ENCODE data around the gene C10orf71. TPM values are rescaled to one million over a fixed set of nuclear protein-coding genes. Genes with fewer than 3 reads are reported as not detected.

The C10orf71 gene
- total RNA-seq, 4 donors from 2014 or later, result not detected

DNA sequence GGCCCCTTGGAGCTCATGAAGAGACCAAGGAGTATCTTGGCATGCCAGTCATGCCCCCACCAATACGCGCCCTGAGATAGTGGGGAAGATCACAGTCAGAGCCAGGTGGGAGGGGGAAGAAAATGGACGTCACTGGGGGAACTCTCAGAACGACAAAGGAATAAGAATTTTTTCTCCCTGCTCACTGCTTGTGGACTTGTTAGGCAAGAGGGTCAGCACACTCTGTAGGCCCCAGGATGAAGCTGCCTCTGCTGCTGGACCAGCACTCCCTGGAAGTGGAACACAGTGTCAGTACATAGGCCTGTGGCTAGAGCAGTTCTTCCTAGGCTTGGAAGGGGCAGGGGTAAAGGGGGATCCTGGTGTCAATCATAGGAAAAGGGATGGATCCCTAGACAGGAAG lies 50.4 kb downstream of the C10orf71 start:
- TF ChIP-seq, protein P1, sequence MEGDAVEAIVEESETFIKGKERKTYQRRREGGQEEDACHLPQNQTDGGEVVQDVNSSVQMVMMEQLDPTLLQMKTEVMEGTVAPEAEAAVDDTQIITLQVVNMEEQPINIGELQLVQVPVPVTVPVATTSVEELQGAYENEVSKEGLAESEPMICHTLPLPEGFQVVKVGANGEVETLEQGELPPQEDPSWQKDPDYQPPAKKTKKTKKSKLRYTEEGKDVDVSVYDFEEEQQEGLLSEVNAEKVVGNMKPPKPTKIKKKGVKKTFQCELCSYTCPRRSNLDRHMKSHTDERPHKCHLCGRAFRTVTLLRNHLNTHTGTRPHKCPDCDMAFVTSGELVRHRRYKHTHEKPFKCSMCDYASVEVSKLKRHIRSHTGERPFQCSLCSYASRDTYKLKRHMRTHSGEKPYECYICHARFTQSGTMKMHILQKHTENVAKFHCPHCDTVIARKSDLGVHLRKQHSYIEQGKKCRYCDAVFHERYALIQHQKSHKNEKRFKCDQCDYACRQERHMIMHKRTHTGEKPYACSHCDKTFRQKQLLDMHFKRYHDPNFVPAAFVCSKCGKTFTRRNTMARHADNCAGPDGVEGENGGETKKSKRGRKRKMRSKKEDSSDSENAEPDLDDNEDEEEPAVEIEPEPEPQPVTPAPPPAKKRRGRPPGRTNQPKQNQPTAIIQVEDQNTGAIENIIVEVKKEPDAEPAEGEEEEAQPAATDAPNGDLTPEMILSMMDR (IDR thresholded peaks at IDR 0.05; ENCODE audit: low read depth), result no peak

DNA sequence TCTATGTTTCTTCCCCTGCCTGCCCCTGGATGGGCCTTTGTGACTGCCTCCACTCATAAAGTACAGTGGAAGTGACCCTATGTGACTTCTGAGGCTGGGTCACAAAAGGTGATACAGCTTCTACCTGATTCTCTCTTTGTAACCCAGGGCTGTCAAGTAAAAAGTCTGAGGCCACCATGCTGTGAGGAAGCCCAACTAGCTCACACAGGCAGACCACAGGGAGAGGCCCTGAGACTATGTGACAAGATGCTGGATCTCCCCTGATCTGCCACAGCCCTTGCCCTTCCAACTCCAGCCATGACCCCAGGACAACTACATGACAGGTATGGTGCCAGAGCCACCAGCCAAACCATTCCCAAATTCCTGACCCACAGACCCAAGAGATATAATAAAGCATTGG lies 51.2 kb downstream of the C10orf71 start:
- TF ChIP-seq, protein P1 (IDR thresholded peaks at IDR 0.05; ENCODE audit: low read depth), result no peak

DNA sequence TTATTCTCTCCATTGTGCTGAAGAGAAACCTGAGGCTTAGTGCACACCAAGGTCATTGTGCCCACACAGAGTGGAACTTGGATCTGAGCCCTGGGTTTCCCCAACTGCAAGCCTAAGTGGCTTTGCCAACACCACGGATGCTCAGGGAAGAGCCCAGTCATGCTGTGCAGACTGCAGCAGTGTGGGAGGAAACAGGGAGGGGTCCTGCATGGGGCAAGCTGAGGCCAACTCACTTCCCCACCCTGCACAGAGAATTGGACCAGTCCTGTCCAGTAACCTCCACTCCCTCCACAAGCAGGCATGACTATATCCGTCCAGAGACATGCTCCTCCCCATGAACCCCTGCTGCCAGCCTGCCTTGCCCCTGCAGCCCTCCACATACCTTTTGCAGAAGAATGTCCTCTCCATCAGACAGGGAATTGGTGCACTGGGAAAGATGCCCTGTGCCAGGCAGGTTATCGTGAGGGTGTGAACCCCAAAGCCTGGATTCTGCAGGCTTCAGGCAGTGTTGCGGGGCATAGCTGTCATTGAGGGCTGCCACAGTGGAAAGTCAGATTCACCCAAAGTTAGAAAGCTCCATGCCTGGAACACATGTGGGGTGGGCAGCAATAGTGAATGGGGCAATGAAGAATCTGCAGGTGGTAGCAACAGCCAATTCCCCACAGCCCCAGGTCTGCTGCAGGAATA lies 52.0 kb downstream of the C10orf71 start:
- TF ChIP-seq, protein P1 (IDR thresholded peaks at IDR 0.05; ENCODE audit: low read depth), result no peak

DNA sequence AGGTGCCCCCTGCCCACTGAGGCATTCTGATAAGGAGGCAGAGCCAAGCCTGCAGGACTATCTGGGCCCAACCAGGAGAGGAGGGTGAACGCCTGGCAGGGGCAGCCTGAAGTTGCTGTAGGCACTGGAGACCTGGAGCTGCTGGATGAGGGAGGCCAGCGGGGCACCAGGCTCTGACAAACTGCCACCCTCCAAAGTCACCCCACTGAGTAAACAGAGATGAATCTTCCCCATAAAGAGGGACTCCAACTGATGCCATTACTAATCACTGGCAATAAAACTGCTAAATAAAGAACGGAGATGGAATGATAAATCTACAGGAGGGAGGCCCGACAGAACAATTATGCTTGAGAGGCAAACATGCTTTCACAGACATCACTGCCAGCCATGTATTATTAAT lies 52.7 kb downstream of the C10orf71 start:
- TF ChIP-seq, protein P1 (IDR thresholded peaks at IDR 0.05; ENCODE audit: low read depth), result no peak

DNA sequence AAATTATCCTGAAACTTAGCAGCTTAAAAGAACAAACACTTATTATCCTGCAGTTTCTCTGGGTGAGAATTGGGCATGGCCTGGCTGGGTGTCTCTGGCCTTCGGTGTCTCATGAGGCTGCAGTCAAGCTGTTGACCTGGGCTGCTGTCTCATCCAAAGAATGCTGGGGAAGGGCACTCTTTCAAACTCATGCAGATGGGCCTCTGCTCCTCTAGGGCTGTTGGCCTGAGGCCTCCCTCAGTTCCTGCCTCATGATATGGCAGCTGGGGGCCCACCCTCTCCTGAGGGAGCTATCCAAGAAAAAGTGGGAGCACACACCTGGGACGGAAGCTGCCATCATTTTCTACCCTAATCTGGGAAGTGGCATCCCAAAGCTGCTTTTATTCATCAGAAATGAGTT lies 53.4 kb downstream of the C10orf71 start:
- TF ChIP-seq, protein P1 (IDR thresholded peaks at IDR 0.05; ENCODE audit: low read depth), result no peak

DNA sequence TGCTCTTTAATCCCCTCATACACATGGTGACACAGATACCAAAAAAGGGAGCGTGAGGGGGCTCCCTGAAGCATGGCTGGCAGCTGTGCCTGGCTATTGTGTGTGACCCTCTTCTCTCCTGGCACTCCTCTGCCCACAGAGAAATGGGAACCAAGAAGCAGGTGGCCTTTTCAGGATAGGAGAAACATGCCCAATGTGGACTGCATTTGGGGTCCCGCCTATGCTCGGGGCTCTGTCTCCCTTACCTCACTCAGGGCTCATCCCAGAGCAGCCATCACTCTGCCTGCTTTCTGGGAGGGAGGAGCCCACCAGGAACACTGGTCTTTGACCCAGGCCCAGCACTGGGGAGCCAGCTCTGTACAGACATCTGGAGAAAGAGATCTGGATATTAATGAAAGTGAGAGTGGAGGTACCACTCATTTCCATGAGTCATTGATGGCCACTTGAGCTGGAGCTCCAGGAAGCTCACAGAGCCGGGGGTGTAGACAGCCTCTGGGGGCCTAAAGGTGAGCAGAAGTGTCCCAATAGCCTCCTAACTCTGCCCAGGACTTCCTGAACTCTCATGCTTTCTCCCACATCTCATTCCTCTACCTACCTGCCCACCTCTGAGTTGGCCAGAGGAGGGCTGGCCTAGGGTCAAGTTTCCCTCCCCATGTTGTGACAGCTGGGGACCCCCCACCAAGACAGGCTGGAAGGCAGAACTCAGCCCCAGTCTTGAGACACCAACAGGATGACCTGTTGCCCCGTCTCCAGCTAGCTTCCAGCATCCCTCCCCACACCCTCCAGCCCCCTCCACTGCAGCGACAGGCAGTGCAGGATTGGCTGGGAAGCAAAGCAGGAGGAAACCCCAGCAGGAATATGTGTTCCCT lies 54.3 kb downstream of the C10orf71 start:
- TF ChIP-seq, protein P1 (IDR thresholded peaks at IDR 0.05; ENCODE audit: low read depth), result no peak

DNA sequence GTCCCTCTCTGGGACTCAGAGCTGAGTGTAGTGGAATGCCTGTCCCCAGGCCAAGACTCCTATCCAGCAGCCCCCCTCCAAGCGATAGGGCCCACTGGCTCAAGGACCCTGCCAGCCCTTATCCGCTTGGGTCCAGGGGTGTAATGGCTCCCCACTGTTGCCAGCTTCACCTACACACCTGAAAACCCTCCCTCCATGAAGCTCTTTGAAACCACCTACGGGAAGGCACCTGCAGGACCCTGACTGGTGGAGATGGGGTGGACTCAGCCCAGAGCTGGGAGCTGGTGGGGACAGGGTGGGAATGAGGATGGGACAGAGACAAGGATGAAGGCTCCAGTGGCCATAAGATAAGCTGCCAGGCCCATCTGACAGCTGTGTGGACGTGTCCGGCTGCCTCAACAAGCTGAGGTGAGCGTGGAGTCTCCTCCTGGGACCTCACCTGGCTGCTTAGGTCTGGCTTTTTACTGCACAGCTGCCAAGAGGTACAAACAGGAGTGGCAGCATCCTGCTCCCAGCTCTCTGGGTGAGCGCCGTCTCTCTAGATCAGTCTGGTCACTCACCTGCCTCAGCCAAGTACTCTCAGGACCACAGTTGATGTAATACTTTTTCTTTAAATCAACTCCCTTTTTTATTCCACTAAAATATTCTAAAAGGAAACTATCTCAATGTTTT lies 55.1 kb downstream of the C10orf71 start:
- TF ChIP-seq, protein P1 (IDR thresholded peaks at IDR 0.05; ENCODE audit: low read depth), result no peak
